HepG2 (cell line): ENCODE results near the gene NCOA5. TPM values are rescaled to one million over a fixed set of nuclear protein-coding genes. Genes with fewer than 3 reads are reported as not detected.

Source experiments
- IKZF1 ChIP-seq: fragments of 450-650 bp; IDR thresholded peaks from 2 replicates; pipeline ENCODE4 v1.7.1; 2016
- KDM2A ChIP-seq: sonication (generic); formaldehyde crosslinking; IDR thresholded peaks from 2 replicates; pipeline ENCODE4 v1.4.0; 2020; ENCODE audit warnings: low read depth, missing genetic modification reagents, borderline replicate concordance
- NCOA2 ChIP-seq: sonication (generic); formaldehyde crosslinking; IDR thresholded peaks from 2 replicates; pipeline ENCODE4 v1.8.0; 2022; ENCODE audit warnings: inconsistent platforms
- NFE2L2 ChIP-seq: fragments of 150-350 bp; IDR thresholded peaks from 2 replicates; pipeline ENCODE4 v1.6.1; 2014; ENCODE audit warnings: low read length
- ZC3H4 ChIP-seq: sonication (generic); formaldehyde crosslinking; IDR thresholded peaks from 2 replicates; pipeline ENCODE4 v1.4.0; 2020; ENCODE audit warnings: missing genetic modification reagents, borderline replicate concordance
- ZNF263 ChIP-seq: sonication (generic); formaldehyde crosslinking; IDR thresholded peaks from 2 replicates; pipeline ENCODE4 v1.4.0; 2020; ENCODE audit warnings: missing genetic modification reagents
- ZNF501 ChIP-seq: sonication (generic); formaldehyde crosslinking; IDR thresholded peaks from 2 replicates; pipeline ENCODE4 v1.5.1; 2020; ENCODE audit warnings: mild to moderate bottlenecking, moderate library complexity, missing genetic modification reagents
- ZNF792 ChIP-seq: IDR thresholded peaks from 2 replicates; pipeline ENCODE4 v1.6.1; 2016
- ZNF816 ChIP-seq: sonication (generic); formaldehyde crosslinking; IDR thresholded peaks from 2 replicates; pipeline ENCODE4 v1.8.0; 2022; ENCODE audit warnings: missing genetic modification reagents, mild to moderate bottlenecking, borderline replicate concordance
- polyA plus RNA-seq, 8 experiments: library from polyadenylated mRNA; depleted of rRNA in 3 of 8; stranded (reverse) in 7 of 8; unstranded in 1 of 8; fragments of >200 nt; fragmentation: Illumina TruSeq in 4 of 8; extraction: Trizol in 4 of 8; gene quantifications; 2 replicates each; pipeline versions ENCODE4 v1.2.1 to v1.2.3, GENCODE V29; 2011 to 2016; ENCODE audit warnings: low read depth in 4 of 8, missing spikeins in 1 of 8, mixed read lengths in 1 of 8; ENCODE audit not compliant: insufficient read depth in 1 of 8
- total RNA-seq, 5 experiments: library from RNA; depleted of rRNA; stranded (reverse); fragments of >200 nt; fragmentation: Illumina TruSeq; extraction: Trizol; gene quantifications; 2 replicates each; pipeline ENCODE4 v1.2.3, GENCODE V29; 2016; ENCODE audit warnings: low read depth in 1 of 5
- TF ChIP-seq, protein P1 (sequence below): sonication (generic); formaldehyde crosslinking; IDR thresholded peaks from 2 replicates; pipeline ENCODE4 v1.4.0; 2020; ENCODE audit warnings: missing genetic modification reagents, borderline replicate concordance
- TF ChIP-seq, protein P2 (sequence below): sonication (generic); formaldehyde crosslinking; IDR thresholded peaks from 2 replicates; pipeline ENCODE4 v1.9.0; 2021; ENCODE audit warnings: missing genetic modification reagents, borderline replicate concordance
- TF ChIP-seq, protein P3 (sequence below): sonication (generic); formaldehyde crosslinking; IDR thresholded peaks from 2 replicates; pipeline ENCODE4 v1.4.0; 2020; ENCODE audit warnings: missing genetic modification reagents
- TF ChIP-seq, protein P4 (sequence below): sonication (generic); formaldehyde crosslinking; IDR thresholded peaks from 2 replicates; pipeline ENCODE4 v1.5.1; 2020; ENCODE audit warnings: mild to moderate bottlenecking, missing genetic modification reagents, borderline replicate concordance

Gene NCOA5
- total and polyA plus RNA-seq, 2 of the 13 experiments (the other 11 are each of a cell fraction or from before 2014, with no cell fraction given), result 16.5 to 28.4 TPM

DNA sequence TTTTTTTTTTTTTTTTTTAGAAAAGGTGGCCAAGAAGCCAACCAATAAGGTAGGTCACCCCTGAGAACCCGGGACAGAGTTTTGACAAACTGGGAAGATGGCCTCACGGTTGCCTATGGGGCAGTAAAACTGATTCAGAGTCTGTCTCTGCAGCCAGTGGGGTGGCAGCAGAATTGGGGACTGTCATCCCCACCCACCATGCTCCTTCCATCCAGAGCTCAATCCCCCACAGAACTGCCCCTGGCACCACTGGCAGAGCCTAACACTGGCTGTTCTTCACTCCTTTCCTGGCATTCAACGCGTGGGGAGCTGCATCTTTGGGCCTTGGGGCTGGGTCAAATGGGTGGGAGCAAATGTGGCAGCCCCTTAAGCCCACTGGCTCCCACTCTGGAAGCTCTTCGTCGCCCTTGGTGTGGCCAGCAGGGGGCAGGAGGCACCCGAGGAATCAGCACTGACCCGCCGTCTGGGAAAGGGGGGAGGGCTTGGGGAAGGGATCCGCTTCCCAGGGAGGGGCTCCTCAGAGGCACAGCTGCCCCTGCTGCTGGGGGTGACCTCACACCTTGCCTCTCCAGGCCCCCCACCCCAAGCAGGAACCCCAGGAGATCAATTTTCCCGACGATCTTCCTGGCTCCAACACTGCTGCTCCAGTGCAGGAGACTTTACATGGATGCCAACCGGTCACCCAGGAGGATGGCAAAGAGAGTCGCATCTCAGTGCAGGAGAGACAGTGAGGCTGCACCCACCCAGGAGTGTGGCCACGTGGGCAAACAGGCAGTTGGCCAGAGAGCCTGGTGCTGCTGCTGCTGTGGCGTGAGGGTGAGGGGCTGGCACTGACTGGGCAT lies 38.8 kb upstream of the NCOA5 start (continued):
- TF ChIP-seq ZC3H4 (CRISPR knock-in tag), result no peak
- TF ChIP-seq ZNF263 (CRISPR knock-in tag), result no peak
- no peak for TF ChIP-seq NFE2L2
- TF ChIP-seq NCOA2 (CRISPR knock-in tag), result no peak
- TF ChIP-seq ZNF816, result no peak
- no peak for TF ChIP-seq ZNF501 (CRISPR knock-in tag)
- TF ChIP-seq, protein P1, sequence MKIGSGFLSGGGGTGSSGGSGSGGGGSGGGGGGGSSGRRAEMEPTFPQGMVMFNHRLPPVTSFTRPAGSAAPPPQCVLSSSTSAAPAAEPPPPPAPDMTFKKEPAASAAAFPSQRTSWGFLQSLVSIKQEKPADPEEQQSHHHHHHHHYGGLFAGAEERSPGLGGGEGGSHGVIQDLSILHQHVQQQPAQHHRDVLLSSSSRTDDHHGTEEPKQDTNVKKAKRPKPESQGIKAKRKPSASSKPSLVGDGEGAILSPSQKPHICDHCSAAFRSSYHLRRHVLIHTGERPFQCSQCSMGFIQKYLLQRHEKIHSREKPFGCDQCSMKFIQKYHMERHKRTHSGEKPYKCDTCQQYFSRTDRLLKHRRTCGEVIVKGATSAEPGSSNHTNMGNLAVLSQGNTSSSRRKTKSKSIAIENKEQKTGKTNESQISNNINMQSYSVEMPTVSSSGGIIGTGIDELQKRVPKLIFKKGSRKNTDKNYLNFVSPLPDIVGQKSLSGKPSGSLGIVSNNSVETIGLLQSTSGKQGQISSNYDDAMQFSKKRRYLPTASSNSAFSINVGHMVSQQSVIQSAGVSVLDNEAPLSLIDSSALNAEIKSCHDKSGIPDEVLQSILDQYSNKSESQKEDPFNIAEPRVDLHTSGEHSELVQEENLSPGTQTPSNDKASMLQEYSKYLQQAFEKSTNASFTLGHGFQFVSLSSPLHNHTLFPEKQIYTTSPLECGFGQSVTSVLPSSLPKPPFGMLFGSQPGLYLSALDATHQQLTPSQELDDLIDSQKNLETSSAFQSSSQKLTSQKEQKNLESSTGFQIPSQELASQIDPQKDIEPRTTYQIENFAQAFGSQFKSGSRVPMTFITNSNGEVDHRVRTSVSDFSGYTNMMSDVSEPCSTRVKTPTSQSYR (CRISPR knock-in tag), result no peak
- no peak for TF ChIP-seq IKZF1
- TF ChIP-seq, protein P2, sequence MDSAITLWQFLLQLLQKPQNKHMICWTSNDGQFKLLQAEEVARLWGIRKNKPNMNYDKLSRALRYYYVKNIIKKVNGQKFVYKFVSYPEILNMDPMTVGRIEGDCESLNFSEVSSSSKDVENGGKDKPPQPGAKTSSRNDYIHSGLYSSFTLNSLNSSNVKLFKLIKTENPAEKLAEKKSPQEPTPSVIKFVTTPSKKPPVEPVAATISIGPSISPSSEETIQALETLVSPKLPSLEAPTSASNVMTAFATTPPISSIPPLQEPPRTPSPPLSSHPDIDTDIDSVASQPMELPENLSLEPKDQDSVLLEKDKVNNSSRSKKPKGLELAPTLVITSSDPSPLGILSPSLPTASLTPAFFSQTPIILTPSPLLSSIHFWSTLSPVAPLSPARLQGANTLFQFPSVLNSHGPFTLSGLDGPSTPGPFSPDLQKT, result no peak
- TF ChIP-seq, protein P3, sequence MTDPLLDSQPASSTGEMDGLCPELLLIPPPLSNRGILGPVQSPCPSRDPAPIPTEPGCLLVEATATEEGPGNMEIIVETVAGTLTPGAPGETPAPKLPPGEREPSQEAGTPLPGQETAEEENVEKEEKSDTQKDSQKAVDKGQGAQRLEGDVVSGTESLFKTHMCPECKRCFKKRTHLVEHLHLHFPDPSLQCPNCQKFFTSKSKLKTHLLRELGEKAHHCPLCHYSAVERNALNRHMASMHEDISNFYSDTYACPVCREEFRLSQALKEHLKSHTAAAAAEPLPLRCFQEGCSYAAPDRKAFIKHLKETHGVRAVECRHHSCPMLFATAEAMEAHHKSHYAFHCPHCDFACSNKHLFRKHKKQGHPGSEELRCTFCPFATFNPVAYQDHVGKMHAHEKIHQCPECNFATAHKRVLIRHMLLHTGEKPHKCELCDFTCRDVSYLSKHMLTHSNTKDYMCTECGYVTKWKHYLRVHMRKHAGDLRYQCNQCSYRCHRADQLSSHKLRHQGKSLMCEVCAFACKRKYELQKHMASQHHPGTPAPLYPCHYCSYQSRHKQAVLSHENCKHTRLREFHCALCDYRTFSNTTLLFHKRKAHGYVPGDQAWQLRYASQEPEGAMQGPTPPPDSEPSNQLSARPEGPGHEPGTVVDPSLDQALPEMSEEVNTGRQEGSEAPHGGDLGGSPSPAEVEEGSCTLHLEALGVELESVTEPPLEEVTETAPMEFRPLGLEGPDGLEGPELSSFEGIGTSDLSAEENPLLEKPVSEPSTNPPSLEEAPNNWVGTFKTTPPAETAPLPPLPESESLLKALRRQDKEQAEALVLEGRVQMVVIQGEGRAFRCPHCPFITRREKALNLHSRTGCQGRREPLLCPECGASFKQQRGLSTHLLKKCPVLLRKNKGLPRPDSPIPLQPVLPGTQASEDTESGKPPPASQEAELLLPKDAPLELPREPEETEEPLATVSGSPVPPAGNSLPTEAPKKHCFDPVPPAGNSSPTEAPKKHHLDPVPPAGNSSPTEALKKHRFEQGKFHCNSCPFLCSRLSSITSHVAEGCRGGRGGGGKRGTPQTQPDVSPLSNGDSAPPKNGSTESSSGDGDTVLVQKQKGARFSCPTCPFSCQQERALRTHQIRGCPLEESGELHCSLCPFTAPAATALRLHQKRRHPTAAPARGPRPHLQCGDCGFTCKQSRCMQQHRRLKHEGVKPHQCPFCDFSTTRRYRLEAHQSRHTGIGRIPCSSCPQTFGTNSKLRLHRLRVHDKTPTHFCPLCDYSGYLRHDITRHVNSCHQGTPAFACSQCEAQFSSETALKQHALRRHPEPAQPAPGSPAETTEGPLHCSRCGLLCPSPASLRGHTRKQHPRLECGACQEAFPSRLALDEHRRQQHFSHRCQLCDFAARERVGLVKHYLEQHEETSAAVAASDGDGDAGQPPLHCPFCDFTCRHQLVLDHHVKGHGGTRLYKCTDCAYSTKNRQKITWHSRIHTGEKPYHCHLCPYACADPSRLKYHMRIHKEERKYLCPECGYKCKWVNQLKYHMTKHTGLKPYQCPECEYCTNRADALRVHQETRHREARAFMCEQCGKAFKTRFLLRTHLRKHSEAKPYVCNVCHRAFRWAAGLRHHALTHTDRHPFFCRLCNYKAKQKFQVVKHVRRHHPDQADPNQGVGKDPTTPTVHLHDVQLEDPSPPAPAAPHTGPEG (CRISPR knock-in tag), result no peak
- TF ChIP-seq ZNF792, result no peak
- TF ChIP-seq KDM2A (CRISPR knock-in tag), result 0 out of 2 replicates have a peak, but pooled peaks have one; percentile 39
- TF ChIP-seq, protein P4, sequence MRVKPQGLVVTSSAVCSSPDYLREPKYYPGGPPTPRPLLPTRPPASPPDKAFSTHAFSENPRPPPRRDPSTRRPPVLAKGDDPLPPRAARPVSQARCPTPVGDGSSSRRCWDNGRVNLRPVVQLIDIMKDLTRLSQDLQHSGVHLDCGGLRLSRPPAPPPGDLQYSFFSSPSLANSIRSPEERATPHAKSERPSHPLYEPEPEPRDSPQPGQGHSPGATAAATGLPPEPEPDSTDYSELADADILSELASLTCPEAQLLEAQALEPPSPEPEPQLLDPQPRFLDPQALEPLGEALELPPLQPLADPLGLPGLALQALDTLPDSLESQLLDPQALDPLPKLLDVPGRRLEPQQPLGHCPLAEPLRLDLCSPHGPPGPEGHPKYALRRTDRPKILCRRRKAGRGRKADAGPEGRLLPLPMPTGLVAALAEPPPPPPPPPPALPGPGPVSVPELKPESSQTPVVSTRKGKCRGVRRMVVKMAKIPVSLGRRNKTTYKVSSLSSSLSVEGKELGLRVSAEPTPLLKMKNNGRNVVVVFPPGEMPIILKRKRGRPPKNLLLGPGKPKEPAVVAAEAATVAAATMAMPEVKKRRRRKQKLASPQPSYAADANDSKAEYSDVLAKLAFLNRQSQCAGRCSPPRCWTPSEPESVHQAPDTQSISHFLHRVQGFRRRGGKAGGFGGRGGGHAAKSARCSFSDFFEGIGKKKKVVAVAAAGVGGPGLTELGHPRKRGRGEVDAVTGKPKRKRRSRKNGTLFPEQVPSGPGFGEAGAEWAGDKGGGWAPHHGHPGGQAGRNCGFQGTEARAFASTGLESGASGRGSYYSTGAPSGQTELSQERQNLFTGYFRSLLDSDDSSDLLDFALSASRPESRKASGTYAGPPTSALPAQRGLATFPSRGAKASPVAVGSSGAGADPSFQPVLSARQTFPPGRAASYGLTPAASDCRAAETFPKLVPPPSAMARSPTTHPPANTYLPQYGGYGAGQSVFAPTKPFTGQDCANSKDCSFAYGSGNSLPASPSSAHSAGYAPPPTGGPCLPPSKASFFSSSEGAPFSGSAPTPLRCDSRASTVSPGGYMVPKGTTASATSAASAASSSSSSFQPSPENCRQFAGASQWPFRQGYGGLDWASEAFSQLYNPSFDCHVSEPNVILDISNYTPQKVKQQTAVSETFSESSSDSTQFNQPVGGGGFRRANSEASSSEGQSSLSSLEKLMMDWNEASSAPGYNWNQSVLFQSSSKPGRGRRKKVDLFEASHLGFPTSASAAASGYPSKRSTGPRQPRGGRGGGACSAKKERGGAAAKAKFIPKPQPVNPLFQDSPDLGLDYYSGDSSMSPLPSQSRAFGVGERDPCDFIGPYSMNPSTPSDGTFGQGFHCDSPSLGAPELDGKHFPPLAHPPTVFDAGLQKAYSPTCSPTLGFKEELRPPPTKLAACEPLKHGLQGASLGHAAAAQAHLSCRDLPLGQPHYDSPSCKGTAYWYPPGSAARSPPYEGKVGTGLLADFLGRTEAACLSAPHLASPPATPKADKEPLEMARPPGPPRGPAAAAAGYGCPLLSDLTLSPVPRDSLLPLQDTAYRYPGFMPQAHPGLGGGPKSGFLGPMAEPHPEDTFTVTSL (CRISPR knock-in tag), result no peak
